HL-60 (cell line): ENCODE measurements around the gene CD48.
"Not testable (repeated sequence)": the region's sequence is repeated elsewhere in the genome, so short reads cannot be mapped to it uniquely, and the experiment has no call there.

Experiments used
- DNase-seq, 2 experiments: peaks; one replicate each; pipeline ENCODE4 v3.0.0-alpha.2; 2010 to 2020; ENCODE audit warnings: low read depth in 1 of 2, low spot score in 1 of 2
- H3K27ac ChIP-seq: fragments of 250-450 bp; sonication (Bioruptor Pico); replicated peaks from 2 replicates; pipeline ENCODE4 v1.5.1; 2020; ENCODE audit warnings: mild to moderate bottlenecking, moderate library complexity
- H3K27me3 ChIP-seq: fragments of 250-450 bp; sonication (Bioruptor Pico); 2 replicates; pipeline ENCODE4 v1.5.1; 2021; ENCODE audit warnings: mild to moderate bottlenecking, moderate library complexity; ENCODE audit not compliant: insufficient read depth, poor library complexity, severe bottlenecking
- H3K4me3 ChIP-seq: replicated peaks from 2 replicates; pipeline ENCODE4 v1.5.1; 2011; ENCODE audit warnings: mild to moderate bottlenecking, control low read depth, low read length; ENCODE audit not compliant: insufficient read depth
- GABPA ChIP-seq: IDR thresholded peaks from 2 replicates; pipeline ENCODE4 v1.6.1; 2012; ENCODE audit warnings: low read depth
- POLR2AphosphoS5 ChIP-seq: IDR thresholded peaks from 2 replicates; pipeline ENCODE4 v1.6.1; 2012; ENCODE audit warnings: low read depth
- SPI1 ChIP-seq: IDR thresholded peaks from 2 replicates; pipeline ENCODE4 v1.6.1; 2012; ENCODE audit warnings: low read depth, mild to moderate bottlenecking, borderline replicate concordance
- TF ChIP-seq, protein P1 (sequence below): IDR thresholded peaks from 2 replicates; pipeline ENCODE4 v1.6.1; 2012; ENCODE audit warnings: low read depth; ENCODE audit not compliant: insufficient replicate concordance
- TF ChIP-seq, protein P2 (sequence below): IDR thresholded peaks from one replicate; pipeline ENCODE4 v1.5.1; 2011; ENCODE audit warnings: low read length, control low read depth, inconsistent platforms; ENCODE audit not compliant: insufficient read depth

The CD48 gene

DNA sequence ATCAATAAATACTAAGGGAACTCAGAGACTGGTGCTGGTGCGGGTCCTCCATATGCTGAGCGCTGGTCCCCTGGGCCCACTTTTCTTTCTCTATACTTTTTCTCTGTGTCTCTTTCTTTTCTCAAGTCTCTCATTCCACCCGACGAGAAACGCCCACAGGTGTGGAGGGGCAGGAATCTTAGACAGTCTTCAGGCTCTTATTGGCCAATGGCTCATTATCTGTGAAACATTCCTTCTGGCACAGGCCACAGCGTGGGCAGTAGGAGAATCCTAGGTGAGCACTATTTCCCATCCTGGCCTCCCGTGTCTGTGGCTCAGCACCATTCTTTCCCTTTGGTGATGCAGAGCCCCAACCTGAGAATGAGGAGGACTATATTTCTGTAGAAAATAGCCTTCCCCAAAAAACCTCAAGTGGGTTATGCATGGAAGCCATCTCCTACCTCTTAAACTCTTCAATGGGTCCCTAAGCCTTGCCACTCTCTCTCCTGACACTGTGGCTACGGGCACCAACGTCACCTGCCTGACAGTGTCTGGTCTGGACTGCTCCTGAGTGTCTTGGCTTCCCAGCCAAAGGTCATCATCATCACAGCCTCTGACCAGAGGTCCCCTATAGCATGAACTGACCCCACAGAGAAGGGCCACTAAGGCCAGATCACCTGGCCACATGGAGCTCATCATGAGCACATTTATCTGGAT, 58.5 kb downstream of the CD48 start:
- no peak for TF ChIP-seq SPI1
- no peak for TF ChIP-seq GABPA
- TF ChIP-seq, protein P1, sequence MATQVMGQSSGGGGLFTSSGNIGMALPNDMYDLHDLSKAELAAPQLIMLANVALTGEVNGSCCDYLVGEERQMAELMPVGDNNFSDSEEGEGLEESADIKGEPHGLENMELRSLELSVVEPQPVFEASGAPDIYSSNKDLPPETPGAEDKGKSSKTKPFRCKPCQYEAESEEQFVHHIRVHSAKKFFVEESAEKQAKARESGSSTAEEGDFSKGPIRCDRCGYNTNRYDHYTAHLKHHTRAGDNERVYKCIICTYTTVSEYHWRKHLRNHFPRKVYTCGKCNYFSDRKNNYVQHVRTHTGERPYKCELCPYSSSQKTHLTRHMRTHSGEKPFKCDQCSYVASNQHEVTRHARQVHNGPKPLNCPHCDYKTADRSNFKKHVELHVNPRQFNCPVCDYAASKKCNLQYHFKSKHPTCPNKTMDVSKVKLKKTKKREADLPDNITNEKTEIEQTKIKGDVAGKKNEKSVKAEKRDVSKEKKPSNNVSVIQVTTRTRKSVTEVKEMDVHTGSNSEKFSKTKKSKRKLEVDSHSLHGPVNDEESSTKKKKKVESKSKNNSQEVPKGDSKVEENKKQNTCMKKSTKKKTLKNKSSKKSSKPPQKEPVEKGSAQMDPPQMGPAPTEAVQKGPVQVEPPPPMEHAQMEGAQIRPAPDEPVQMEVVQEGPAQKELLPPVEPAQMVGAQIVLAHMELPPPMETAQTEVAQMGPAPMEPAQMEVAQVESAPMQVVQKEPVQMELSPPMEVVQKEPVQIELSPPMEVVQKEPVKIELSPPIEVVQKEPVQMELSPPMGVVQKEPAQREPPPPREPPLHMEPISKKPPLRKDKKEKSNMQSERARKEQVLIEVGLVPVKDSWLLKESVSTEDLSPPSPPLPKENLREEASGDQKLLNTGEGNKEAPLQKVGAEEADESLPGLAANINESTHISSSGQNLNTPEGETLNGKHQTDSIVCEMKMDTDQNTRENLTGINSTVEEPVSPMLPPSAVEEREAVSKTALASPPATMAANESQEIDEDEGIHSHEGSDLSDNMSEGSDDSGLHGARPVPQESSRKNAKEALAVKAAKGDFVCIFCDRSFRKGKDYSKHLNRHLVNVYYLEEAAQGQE = no peak
- TF ChIP-seq, protein P2, sequence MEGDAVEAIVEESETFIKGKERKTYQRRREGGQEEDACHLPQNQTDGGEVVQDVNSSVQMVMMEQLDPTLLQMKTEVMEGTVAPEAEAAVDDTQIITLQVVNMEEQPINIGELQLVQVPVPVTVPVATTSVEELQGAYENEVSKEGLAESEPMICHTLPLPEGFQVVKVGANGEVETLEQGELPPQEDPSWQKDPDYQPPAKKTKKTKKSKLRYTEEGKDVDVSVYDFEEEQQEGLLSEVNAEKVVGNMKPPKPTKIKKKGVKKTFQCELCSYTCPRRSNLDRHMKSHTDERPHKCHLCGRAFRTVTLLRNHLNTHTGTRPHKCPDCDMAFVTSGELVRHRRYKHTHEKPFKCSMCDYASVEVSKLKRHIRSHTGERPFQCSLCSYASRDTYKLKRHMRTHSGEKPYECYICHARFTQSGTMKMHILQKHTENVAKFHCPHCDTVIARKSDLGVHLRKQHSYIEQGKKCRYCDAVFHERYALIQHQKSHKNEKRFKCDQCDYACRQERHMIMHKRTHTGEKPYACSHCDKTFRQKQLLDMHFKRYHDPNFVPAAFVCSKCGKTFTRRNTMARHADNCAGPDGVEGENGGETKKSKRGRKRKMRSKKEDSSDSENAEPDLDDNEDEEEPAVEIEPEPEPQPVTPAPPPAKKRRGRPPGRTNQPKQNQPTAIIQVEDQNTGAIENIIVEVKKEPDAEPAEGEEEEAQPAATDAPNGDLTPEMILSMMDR = no peak
- no peak for TF ChIP-seq POLR2AphosphoS5
- no peak overlapping the region for H3K4me3 ChIP-seq
- H3K27me3 ChIP-seq = no peaks in the 10 kb centered on the region
- H3K27ac ChIP-seq = no peak overlapping the region
- DNase-seq = no peak

DNA sequence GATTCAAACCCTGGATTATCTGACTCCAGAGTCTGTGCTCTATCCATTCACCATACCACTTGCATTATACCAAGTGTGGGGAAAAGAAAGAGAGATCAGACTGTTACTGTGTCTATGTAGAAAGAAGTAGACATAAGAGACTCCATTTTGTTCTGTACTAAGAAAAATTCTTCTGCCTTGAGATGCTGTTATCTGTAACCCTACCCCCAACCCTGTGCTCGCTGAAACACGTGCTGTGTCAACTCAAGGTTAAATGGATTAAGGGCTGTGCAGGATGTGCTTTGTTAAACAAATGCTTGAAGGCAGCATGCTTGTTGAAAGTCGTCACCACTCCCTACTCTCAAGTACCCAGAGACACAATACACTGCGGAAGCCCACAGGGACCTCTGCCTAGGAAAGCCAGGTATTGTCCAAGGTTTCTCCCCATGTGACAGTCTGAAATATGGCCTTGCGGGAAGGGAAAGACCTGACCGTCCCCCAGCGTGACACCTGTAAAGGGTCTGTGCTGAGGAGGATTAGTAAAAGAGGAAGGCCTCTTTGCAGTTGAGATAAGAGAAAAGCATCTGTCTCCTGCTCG, 59.5 kb downstream of the CD48 start:
- not testable (repeated sequence) for H3K4me3 ChIP-seq, H3K27ac ChIP-seq, H3K27me3 ChIP-seq, DNase-seq

DNA sequence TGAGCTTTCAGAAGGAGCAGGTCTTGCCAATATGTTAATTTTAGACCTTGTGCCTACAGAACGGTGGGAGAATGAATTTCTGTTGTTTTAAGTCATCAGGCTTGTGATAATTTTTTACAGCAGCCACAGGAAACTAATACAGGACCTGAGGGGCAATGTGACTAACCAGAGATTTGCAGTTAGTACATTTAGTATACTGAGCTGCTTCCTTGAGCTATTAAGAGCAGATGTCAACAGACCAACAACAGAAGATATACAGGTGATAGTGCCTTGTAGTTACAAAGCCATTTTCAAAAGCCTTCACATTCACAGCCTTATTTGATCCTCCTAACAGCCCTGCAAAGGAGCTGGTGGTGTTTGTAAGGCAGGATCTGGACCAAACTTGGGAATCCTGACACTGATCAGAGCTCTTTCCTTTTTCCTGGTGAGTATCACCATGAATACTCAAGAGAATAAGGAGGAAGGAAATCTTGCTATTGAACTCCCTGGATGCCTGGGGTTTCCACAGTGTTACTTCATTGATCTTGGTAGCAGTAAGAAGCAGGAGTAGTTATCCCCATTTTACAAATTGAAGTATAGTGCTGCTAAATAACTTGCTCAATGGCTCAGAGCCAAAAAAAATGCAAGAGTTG, 60.1 kb downstream of the CD48 start:
- H3K27ac ChIP-seq = no peak overlapping the region
- H3K27me3 ChIP-seq = no peaks in the 10 kb centered on the region
- H3K4me3 ChIP-seq = no peak overlapping the region

More for the DNA sequence above, 60.1 kb downstream of the CD48 start:
- TF ChIP-seq GABPA (no peak), POLR2AphosphoS5 (no peak), SPI1 (no peak)
- TF ChIP-seq, protein P1 = no peak
- TF ChIP-seq, protein P2 = no peak
- no peak for DNase-seq
